ENCODE measurements around the gene QPRT. TPM values are rescaled to one million over a fixed set of nuclear protein-coding genes. Genes with fewer than 3 reads are reported as not detected.
"Not testable (repeated sequence)": the region's sequence is repeated elsewhere in the genome, so short reads cannot be mapped to it uniquely, and the experiment has no call there.

Gene QPRT
- total RNA-seq, result 1 to 10 TPM; 1.7 to 7.4 TPM
- long read RNA-seq, donor 1, partial matches to known transcripts, result 0 of 3 reads
- long read RNA-seq, donor 1, other reads (novel, unspliced or antisense), result 1 of 3 reads
- long read RNA-seq, donor 2, transcript QPRT-202 (4 exons, 2,343 nt), result major isoform, 6 of 10 reads
- long read RNA-seq, donor 2, partial matches to known transcripts, result 2 of 10 reads
- long read RNA-seq, donor 2, other reads (novel, unspliced or antisense), result 2 of 10 reads

- no peak for DNase-seq (ENCODE audit: low spot score)
Observed at GRCh38 chr16:29678691-29679267, at the start of gene QPRT. Gene QPRT (plus strand): TSS chr16:29679180. CDS start chr16:29679198, 18 bp downstream.

GRCh38 chr16:29629318-29629717 is 49.7 kb upstream of the QPRT start:
- DNase-seq (ENCODE audit: low spot score); intact Hi-C loops (cut with DNase I): not testable (repeated sequence)

More at GRCh38 chr16:29678691-29679267, at the start of gene QPRT:
- intact Hi-C loops (cut with DNase I), result no loop called here

- DNase-seq (ENCODE audit: low spot score); intact Hi-C loops (cut with DNase I): not testable (repeated sequence)
Observed at GRCh38 chr16:29631658-29632057, 47.3 kb upstream of the QPRT start.

- intact Hi-C loops (cut with DNase I); DNase-seq (ENCODE audit: low spot score): not testable (repeated sequence)
Observed at GRCh38 chr16:29635902-29636301, 43.1 kb upstream of the QPRT start.

GRCh38 chr16:29636368-29636767 is 42.6 kb upstream of the QPRT start:
- DNase-seq (ENCODE audit: low spot score); intact Hi-C loops (cut with DNase I): not testable (repeated sequence)

- DNase-seq (ENCODE audit: low spot score); intact Hi-C loops (cut with DNase I): not testable (repeated sequence)
Observed at GRCh38 chr16:29638751-29639150, 40.2 kb upstream of the QPRT start.

- no peak for DNase-seq (ENCODE audit: low spot score)
- intact Hi-C loops (cut with DNase I), result no loop called here
Observed at GRCh38 chr16:29641561-29641960, 37.4 kb upstream of the QPRT start.

GRCh38 chr16:29643596-29643995 is 35.4 kb upstream of the QPRT start:
- DNase-seq (ENCODE audit: low spot score), result no peak
- intact Hi-C loops (cut with DNase I), result no loop called here

- no peak for DNase-seq (ENCODE audit: low spot score)
- intact Hi-C loops (cut with DNase I), result no loop called here
Observed at GRCh38 chr16:29644338-29644857, 34.6 kb upstream of the QPRT start.

GRCh38 chr16:29644973-29645693 is 33.8 kb upstream of the QPRT start:
- DNase-seq (ENCODE audit: low spot score), result no peak
- intact Hi-C loops (cut with DNase I), result no loop called here

GRCh38 chr16:29645694-29646187 is 33.2 kb upstream of the QPRT start:
- intact Hi-C loops (cut with DNase I), result no loop called here
- no peak for DNase-seq (ENCODE audit: low spot score)

- intact Hi-C loops (cut with DNase I), result no loop called here
Observed at GRCh38 chr16:29646947-29647346, 32.0 kb upstream of the QPRT start.

GRCh38 chr16:29649588-29650494 is 29.1 kb upstream of the QPRT start:
- intact Hi-C loops (cut with DNase I), result no loop called here
- no peak for DNase-seq (ENCODE audit: low spot score)

More at GRCh38 chr16:29646947-29647346, 32.0 kb upstream of the QPRT start:
- DNase-seq (ENCODE audit: low spot score), result no peak

GRCh38 chr16:29650771-29651170 is 28.2 kb upstream of the QPRT start:
- DNase-seq (ENCODE audit: low spot score), result no peak
- intact Hi-C loops (cut with DNase I), result no loop called here

- no peak for DNase-seq (ENCODE audit: low spot score)
- intact Hi-C loops (cut with DNase I), result no loop called here
Observed at GRCh38 chr16:29651774-29652349, 27.1 kb upstream of the QPRT start.

GRCh38 chr16:29653471-29653870 is 25.5 kb upstream of the QPRT start:
- intact Hi-C loops (cut with DNase I), result no loop called here
- no peak for DNase-seq (ENCODE audit: low spot score)

GRCh38 chr16:29653890-29654289 is 25.1 kb upstream of the QPRT start:
- intact Hi-C loops (cut with DNase I); DNase-seq (ENCODE audit: low spot score): not testable (repeated sequence)

- intact Hi-C loops (cut with DNase I), result no loop called here
- no peak for DNase-seq (ENCODE audit: low spot score)
Observed at GRCh38 chr16:29656688-29657523, 22.1 kb upstream of the QPRT start.
